Activated T-helper 1 cell treated with anti-CD3 and anti-CD28 coated beads, Interleukin-2, amount 50 U/mL, for 16 hours (primary cell): Measurements from ENCODE around the gene WDR7.

ENCODE experiments used
- DNase-seq, 2 donors: peaks; one replicate each; pipeline ENCODE4 v3.0.0-alpha.2; 2020; ENCODE audit warnings: low read depth in 1 of 2, low spot score in 1 of 2

The WDR7 gene

DNA sequence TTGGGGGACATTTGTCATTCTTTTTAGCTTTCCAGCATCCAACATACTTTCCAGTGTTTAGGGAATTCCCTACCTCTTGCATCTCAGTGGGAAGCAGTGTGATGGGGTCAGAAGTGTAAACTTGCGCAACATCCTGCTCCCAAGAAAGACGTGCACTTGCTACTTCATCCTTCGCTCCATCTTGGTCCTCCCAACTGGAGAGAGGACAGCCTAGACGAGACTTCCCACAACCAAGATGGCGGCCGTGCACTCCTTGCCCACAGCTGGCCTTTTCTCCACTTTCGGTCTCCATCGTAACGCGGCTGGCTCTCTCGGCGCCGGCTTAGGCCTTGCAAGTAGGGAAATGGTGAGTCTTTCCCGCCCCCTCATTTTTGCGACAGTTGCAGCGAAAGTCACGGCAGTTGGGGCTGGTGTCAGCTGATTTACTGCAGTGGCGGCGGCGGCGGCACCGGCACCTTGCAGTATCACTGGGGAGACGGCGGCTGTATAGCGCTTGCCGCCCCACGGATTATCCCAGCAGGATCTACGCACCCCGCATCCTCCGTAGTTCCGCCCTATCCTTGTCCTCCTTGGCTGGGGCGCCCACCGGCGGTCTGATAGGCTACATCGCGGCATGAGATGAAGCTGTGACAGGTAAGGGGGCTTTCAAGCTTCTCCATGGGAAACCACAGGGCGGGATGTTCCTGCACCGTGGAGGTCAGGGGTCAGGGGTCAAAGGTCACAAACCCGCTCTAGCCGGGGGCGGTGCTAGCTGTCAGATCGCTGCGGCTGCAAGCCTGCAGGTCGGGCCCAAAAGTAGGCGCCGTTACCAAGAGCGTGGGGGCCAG is at the start of gene WDR7:
WDR7 (plus strand) TSS at position 416 of the 827 bp plus-strand sequence. CDS start 21,157 bp downstream, outside the sequence.
- peak; percentile 85 to 90 for DNase-seq

GRCh38 chr18:56606618-56607017 is 44.5 kb upstream of the WDR7 start:
- no peak for DNase-seq

GRCh38 chr18:56615738-56616520 is 35.2 kb upstream of the WDR7 start:
- DNase-seq, result no peak

DNA sequence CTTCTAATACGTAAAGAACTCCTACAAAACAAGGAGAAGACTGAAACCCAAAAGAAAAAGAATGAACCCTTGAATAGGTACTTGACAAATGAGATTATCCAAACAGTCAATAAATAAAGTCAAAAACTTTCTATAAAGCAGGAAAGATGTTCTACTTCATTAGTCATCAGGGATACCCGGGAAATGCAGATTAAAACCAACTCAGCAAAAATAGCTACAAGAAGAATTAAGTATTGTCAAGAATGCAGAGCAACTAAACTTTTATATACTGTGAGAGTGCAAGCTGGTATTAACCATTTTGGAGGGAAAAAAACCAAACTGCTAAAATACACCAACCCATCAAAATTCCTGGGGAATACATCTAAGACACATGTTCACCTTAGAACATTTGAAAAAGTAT is 23.2 kb upstream of the WDR7 start:
- DNase-seq, result no peak

DNA sequence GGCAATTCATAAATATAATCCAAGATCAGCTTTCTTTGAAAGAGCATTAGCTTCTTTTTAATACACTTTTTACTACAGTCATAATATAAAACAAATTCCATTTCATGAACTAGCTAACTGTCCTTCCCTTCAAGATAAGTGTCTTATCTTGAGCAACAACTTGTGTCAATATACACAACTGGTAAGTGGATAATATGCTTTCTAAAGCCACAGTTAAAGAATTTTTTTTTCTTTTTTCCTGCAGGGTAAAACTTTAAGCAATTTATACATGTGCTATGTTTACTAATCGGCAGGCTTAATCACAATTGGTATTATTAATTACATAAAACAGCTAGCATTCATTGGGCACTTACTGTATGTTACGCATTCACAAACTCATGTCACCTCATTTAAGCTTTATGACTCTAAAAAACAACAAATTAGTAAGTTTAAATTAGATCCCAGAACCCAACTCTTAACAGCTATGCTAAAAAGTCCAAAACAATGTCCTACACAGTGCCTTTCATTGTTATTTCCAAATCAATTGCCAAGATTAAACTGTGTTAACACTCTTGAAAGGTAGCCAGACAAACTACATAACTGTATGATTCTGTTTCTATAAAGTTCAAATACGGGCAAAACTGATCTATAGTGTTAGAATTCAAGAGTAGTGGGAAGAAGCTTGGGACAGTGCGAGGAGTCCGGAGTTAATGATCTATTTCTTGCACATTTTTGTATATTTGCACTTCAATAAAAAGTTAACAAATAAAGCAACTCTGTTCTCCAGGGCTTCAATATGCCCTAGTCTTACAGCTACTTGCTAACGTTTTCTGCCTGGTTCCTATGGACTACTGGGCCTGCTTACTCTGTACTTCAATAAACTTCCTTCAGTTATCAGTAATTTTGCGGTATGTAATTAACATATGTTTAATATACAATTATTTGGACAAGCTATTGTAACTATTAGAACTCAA is 18.8 kb upstream of the WDR7 start:
- DNase-seq, result no peak

- DNase-seq, result no peak
Measured at GRCh38 chr18:56635007-56635406, 16.2 kb upstream of the WDR7 start.

GRCh38 chr18:56637176-56637575 is 14.0 kb upstream of the WDR7 start:
- no peak for DNase-seq

- peak in 1 of 2 donors; percentile 9 for DNase-seq
Measured at GRCh38 chr18:56637711-56638231, 13.4 kb upstream of the WDR7 start.

GRCh38 chr18:56638232-56639103 is 12.7 kb upstream of the WDR7 start, which contains the start of gene TXNL1:
Gene TXNL1 (minus strand): TSS chr18:56638592. CDS start chr18:56638440, 152 bp downstream.
- DNase-seq, result peak; percentile 98 to 99

DNA sequence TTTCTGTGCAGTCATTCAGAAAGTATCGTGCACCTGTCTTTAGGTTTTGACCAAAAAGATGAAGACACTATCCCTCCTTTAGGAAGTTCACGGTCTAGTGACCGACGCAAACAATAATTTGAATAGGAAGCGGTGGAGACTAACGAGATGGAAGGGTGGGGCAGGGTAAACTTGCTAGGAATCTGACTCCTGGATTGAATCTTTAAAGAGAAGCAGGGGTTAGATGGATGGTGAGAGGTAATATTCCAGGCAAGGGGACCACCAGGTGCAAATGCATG is 12.1 kb upstream of the WDR7 start:
- DNase-seq, result no peak

- no peak for DNase-seq
Measured at GRCh38 chr18:56639571-56639970, 11.6 kb upstream of the WDR7 start.

GRCh38 chr18:56641714-56642337 is 9.3 kb upstream of the WDR7 start:
- DNase-seq, result no peak

GRCh38 chr18:56643381-56643780 is 7.8 kb upstream of the WDR7 start:
- no peak for DNase-seq

GRCh38 chr18:56645415-56646016 is 5.6 kb upstream of the WDR7 start:
- no peak for DNase-seq

- no peak for DNase-seq
Measured at GRCh38 chr18:56647071-56647470, 4.1 kb upstream of the WDR7 start.

DNA sequence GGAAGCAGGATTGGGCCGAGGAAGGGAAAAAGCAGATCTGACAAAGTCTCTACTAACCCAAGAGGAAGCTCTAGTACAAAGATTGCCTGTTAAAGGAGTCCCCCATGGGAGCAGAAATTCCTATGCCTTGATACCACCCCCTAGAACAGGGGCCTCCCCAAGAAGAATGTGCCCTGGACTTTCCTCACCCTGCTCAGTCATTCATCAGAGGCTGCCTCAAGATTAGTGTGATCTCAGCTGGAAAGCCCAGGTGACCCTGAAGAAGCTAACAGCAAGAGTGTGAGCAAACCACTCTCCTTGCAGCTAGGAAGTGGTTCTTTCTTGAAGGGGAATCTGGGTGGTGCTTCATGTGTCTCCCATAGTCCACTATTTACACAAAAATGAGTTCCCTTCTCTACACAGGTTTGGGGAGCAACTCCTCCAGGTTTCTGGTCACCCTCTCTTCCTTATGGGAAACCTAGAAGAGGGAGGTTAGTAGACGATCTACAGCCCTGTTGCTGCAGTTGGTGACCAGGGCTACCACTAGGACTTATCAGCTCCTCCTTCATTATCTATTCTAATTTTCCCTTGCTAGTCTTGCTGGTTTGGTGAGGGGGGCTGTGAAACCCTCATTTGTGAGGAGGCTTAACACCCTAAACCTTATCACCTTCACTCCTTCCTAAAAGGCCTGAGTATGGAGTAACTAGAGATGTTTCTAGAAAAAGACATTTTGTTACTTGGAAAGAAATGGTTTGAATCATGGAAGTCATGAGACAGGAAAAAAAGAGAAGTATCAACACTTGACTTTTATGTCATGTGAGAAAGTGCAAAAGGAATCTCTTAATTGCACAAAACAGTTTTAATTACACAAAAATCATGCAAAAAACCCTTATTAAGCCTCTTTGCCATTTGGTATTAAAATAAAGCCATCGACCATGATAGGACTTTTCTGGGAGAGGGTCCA is 2.9 kb upstream of the WDR7 start:
- DNase-seq, result no peak

DNA sequence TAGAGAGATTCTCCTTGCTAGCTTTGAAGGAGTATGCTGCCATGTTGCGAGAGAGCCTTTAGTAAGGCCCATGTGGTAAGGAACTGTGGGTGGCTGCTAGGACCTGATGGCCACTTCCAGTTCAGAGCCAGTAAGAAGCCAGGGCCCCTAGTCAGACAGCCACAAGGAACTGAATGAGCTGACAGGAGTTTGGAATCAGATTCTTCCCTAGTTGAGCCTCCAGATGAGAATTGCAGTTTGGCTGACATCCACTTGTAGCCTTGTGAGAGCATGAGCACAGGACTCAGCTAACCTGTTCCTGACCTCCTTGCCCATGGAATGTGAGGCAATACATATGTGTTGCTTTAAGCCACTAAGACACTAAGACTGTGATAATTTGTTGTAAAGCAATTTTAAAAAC is 1.2 kb upstream of the WDR7 start:
- no peak for DNase-seq

DNA sequence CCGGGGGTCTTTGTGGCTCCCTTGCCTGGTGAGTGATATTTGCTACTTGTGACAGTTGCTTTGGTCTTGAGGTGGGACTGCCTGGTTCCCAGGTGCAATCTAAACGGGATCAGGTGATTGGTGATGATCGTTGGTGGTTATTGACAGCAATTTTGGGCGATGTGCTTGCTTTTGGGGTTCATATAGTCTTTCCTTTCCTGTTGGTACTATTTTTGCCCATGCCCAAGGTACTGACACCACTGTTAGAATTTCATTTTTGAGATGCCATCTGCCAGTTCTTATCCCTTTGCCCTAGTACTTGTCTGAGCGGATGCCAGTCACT is 573 bp downstream of the WDR7 start:
- no peak for DNase-seq
